ENCODE results near the gene PADI4. TPM values are rescaled to one million over a fixed set of nuclear protein-coding genes. Genes with fewer than 3 reads are reported as not detected.

PADI4 gene, protein sequence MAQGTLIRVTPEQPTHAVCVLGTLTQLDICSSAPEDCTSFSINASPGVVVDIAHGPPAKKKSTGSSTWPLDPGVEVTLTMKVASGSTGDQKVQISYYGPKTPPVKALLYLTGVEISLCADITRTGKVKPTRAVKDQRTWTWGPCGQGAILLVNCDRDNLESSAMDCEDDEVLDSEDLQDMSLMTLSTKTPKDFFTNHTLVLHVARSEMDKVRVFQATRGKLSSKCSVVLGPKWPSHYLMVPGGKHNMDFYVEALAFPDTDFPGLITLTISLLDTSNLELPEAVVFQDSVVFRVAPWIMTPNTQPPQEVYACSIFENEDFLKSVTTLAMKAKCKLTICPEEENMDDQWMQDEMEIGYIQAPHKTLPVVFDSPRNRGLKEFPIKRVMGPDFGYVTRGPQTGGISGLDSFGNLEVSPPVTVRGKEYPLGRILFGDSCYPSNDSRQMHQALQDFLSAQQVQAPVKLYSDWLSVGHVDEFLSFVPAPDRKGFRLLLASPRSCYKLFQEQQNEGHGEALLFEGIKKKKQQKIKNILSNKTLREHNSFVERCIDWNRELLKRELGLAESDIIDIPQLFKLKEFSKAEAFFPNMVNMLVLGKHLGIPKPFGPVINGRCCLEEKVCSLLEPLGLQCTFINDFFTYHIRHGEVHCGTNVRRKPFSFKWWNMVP
- not detected for total RNA-seq

DNA sequence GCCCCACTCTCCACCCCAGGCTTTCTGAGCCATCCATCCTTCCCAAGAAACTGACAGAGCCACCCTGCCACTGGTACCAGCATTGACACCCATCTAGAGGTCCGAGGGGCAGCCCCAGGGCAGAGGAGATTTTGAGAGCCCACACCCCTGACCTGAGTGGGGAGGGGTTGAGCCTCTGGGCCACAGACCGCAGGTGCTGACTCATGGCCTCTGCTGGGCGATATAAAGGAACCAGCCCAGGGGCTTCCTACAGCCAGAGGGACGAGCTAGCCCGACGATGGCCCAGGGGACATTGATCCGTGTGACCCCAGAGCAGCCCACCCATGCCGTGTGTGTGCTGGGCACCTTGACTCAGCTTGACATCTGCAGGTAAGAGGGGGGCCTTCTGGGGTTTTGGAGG lies at the start of gene PADI4:
Gene PADI4 (plus strand): TSS at position 252 of the 400 bp plus-strand sequence. CDS start 26 bp downstream, at position 278.
- no peak for DNase-seq

DNA sequence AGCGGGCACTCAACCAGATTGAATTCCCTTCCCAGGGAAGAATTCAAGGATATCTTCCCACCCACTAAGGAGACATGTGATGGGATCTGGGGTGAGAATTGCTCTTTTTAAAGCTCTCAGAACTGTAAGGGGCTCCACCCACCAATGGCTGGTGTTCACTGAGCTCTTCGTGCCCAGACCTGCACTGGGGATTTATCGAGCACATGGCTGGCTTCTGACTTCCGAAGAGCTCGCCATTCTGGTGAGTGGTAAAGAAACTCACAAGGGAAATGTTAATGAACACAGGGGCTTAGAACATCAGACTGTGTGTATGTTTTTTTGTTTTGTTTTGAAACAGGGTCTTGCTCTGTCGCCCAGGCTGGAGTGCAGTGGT lies 49.3 kb upstream of the PADI4 start:
- DNase-seq: no peak

DNA sequence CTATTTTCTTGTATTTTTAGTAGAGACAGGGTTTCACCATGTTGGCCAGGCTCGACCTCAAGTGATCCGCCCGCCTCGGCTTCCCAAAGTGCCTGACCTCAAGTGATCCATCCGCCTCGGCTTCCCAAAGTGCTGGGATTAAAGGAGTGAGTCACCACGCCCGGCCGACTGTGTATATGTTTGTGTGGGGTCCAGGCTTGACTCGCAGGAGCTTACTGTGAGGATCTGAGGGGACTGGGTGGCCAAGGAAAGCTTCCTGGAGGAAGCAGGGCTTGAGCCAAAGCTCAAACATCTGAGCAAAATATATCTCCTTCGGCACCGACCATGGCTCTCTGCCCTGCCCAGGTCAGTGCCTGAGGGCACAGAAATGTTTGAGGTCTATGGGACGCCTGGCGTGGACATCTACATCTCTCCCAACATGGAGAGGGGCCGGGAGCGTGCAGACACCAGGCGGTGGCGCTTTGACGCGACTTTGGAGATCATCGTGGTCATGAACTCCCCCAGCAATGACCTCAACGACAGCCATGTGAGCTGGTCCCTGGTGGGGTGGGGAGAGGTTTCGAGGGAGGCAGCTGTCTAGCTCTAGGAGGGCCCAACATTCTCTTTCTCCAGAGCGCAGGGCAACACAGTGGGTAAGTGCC lies 48.6 kb upstream of the PADI4 start:
- no peak for DNase-seq

DNA sequence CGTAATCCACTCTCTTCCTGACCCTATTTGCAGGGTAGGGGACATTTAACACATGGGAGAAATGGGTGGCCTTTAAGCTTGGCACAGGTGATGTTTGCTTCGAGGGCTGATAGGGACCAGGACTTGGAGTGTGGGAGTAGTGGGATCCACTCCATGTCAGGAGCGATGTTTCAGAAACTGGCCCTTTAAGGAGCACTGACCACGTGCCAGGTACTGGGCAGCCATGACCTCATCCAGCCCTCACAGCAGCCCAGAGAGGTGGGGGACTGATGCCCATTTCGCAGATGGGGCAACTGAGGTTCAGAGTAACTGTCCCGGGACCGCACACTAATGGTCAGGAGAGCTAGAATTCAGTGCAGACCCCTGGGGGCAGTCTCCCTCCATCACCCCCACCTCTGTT lies 47.7 kb upstream of the PADI4 start:
- DNase-seq: no peak

DNA sequence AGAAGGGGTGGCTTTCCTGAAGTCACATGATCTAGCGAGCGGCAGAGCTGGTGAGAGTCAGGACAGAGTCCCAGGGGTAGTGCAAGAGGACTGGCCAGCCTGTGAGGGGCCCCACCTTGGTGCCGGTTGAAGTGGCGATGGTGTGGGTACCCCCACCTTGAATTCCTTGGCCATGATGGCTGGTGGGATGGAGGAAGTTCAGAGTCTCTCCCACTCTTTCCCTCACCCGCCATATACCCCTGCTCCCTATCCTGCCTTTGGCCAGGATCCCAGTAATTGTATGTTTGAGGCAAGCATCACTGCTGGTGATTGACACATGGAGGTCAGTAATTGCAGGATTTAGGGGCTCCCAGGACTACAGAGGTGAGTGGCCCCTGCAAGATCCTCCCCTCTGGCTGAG lies 47.3 kb upstream of the PADI4 start:
- DNase-seq: no peak

DNA sequence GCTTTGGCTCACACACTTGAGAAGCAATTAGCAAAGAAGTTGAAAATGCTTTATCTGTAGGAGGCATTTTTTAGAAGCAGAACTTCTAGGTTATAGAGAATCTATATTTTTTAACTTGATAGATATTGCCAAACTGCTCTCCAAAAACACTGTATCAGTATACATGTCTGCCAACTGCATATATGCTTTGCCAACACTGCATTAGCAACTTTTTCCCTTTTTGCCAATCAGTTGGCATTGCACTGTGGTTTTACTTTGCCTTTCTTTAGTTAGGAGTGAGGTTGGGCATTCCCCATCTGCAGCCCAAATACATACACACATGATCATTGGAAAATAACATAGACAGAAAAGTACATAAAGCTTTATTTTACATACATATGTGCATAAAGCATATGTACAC lies 44.1 kb upstream of the PADI4 start:
- no peak for DNase-seq

DNA sequence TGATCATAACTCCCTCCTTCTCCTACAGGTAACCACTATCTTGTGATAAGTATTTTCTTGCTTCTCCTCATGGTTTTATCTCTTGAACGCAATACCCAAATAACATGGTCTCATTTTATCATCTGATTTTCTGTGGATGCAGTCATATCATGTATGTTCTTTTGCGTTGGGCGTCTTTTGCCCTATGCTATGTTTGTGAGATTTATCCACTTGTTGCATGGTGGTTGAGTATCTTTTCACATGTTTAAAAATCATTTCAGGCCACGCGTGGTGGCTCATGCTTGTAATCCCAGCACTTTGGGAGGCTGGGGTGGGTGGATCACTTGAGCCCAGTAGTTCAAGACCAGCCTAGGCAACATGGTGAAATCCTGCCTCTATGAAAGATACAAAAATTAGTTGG lies 43.5 kb upstream of the PADI4 start:
- DNase-seq: no peak

DNA sequence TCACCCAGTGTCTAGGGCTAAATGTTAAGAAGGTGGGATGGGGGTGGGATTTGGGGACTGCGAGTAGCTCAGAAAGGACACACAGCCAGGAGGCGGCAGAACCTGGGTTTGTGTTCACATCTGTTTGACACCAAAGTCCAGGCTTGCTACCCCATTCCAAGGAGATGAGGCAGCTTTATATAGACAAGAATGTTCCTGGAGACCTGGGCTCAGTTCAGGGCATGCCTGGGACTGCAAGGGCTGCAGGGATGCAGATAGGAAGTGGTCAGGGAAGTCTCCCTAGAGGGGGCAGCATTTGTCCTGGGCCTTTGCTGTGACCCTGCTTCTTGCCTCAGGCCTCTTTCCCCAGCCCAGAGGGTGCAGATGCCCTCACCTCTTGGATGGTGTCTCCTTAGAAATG lies 42.8 kb upstream of the PADI4 start:
- DNase-seq: no peak

DNA sequence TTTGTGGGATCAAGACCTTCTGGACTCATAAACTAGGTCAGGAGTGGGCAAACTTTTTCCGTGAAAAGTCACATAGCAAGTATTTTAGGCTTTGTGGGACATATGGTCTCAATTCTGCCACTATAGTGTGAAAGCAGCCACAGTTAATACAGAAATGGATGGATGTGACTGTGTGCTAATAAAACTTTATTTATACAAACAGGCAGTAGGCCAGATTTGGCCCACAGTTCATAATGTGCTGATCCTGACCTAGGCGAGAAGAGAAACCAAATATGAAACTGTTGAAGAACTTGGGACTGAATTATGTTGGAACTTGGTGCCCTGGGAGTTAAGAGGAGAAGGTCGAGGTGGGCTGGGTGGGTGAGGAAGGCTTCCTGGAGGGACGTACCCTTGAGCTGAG lies 42.0 kb upstream of the PADI4 start:
- no peak for DNase-seq

DNA sequence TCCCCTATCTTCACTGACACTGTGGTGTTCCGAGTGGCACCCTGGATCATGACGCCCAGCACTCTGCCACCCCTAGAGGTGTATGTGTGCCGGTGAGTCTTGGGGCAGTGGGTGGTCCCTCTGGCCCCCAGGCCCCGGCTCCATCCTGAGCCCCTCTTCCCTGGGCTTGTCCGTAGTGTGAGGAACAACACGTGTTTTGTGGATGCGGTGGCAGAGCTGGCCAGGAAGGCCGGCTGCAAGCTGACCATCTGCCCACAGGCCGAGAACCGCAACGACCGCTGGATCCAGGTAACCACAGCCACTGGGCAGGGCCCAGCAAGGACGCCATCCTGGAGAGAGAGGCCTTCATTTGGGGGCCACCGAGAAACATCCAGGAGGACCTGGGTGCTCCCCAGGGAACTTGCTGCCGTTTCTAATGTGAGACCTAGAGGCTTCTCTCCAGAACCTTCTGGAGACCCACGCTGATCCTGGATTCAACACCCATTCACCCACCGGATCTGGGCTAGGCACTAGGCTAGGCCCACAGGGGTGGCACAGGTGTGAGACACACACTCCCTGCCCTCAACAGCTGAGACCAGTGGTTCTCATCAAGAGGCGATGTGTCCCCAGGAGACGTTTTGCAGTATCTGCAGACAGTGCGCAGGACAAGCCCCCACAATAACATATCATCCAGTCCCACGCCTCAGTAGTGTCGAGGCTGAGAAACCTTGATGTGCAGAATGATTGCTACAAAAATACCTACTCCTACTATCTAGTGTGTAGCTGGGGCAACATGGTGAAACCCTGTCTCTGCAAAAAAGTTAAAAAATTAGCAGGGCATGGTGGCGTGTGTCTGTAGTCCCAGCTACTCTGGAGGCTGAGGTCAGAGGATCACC lies 36.9 kb upstream of the PADI4 start:
- no peak for DNase-seq

DNA sequence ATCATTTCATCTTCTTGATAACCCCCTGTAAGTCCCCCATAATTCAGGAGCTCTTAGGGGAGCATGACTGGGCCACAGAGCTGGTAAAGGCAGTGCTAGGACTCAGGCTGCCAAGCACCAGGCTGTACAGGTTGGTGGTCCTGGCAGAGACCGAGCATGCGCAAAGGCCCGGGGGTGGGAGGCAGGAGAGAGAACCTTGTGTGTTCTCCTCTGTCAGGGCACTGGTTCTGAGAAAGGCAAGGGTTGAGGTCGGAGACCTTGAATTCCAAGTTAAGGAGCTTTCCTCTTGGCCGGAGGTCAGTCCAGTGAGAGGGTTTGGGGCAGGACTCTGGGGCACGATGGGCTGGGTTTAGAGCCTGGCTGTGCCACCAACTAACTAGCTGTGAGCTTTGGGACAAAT lies 35.9 kb upstream of the PADI4 start:
- no peak for DNase-seq

DNA sequence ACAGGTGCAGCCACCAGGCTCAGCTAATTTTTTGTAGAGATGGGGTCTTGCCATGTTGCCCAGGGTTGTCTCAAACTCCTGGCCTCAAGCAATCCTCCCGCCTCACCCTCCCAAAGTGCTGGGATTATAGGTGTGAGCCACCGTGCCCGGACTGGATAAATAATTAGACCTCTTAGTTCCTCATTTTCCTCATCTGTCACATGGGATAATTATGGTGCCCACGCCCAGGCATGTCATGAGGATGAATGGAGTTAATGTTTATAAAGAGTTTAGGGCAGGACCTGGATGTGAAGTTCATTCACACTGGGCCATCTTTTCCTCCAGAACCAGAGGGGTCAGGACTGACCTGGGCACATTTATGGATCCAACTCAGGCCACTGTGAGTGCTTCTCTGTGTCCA lies 35.4 kb upstream of the PADI4 start:
- DNase-seq: no peak

DNA sequence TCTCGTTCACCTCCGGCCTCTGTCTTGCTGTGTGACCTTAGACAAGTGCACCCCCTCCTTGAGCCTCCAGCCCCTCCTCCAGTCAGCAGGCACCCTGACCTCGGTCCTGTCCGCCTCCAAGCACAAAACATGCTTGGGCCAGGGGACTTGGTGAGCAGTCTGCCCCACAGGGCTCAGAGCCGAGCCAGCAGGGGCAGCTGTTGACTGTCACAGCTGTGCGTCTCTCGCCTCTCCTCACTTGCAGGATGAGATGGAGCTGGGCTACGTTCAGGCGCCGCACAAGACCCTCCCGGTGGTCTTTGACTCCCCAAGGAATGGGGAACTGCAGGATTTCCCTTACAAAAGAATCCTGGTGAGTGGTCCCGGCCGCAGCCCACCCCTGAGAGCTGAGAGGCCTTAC lies 34.9 kb upstream of the PADI4 start:
- no peak for DNase-seq

DNA sequence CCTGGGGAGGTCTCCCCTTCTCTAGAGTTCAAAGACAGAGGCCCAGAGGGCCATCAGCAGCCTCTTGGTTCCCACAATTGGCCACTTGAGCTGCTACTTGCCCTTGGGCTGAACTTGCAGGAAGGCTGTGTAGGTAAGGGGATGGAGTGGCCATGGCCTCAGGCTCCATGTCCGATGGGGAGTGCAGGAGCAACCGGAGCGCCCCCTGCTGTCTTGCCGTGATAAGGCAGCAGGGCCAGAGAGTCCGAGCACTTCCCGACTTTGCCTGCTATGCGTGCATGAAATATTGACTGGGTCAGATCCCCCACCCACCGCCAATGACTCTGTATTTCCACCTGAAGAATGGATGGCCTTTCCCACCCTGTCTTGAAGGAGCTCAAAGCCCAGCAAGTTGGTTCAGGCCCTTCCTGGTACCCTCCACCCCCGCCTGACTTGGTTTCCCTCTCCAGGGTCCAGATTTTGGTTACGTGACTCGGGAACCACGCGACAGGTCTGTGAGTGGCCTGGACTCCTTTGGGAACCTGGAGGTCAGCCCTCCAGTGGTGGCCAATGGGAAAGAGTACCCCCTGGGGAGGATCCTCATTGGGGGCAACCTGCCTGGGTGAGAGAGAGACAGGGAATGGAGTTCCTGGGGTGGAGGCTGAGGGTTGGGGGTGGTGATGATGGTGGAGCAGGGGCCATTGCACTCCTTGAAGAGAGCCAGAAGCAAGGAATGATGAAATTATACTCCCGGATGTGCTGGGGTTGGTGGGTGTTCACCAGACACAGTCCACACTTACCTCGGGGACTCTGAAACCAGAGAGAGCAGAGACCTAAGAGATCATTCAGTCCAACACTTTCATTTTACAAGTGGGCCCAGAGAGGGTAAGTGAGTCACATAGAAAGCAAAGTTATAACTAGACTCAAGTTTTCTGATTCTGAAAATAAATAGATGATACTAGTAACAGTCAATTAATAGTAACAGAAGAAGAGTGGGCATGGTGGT lies 33.5 kb upstream of the PADI4 start:
- no peak for DNase-seq

DNA sequence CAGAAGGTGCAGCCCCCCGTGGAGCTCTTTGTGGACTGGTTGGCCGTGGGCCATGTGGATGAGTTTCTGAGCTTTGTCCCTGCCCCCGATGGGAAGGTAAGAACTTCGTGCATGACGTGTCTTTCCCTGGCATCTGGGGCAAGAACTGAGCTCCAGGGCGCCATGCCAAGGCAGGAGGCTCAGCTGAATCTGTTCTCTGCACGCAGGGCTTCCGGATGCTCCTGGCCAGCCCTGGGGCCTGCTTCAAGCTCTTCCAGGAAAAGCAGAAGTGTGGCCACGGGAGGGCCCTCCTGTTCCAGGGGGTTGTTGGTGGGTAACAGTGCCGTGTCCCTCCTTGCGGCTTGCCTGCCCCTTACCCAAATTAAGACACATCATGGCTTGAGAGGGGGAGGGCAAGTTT lies 31.4 kb upstream of the PADI4 start:
- no peak for DNase-seq

DNA sequence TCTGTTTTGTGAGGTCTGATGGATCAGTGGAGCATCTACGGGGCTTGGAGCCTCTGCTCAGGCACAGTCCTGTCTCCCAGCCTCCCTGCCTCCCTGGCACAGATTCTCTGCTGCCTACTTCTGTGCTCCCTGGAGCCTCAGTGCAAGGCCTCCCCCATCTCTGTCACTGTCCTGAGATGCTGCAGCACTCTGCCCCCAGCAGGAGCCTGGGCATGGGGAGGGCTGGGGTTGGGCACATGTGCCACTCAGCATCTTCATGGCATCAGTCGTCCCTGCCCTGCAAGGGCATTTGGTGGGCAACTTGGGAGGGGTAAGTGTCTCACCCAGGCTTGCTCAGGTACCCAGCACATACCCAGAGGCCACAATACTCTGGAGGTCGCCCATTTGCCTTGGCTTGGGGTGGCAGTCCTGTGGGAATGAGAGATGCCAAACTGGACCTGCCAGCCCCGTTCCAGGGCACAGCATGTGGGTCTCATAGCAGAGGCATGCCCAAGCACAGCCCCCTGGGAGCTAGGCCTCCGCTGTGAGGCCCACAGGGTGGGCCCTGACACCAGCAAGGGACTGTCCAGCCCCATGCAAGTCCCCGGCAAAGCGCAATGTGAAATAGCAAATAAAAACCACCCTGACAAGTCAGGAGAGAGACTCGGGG lies 30.4 kb upstream of the PADI4 start:
- no peak for DNase-seq

DNA sequence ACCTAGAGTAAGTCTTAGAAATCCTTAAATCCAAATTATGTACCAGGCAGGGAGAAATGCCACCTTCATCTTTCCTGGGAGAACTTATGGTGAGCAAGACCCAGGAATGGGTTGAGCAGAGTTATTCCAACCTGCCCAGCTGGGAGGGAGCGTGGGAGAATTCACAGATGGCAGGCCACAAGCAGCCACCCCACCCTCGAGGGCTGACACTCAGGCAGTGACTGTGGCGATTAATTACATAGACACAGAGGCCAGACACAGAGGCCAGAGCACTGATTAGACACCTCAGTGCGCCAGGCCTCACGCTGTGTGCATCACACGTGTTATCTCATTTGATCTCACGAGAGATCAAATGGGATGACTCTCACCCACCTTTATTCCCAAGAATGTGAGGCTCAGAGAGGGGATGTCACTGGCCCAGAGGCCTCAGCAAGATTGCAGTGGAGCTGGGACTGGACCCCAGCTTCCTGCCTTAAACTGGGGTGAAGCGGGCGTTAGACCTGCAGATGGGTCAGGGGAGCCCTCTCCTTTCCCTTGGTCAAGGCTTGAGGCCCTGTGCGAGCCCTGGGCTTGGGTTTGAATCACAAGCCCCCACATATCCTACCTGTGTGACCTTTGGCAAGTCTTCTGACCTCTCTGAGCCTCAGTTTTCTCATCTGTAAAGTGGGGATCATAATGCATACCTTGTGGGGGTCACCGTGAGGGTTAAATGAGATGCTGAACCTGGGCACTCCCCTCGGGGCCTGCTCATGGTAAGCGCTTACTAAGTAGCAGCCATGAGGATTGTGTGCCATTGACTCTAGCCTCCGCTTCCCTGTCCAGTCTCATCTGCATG lies 28.8 kb upstream of the PADI4 start:
- DNase-seq: no peak

DNA sequence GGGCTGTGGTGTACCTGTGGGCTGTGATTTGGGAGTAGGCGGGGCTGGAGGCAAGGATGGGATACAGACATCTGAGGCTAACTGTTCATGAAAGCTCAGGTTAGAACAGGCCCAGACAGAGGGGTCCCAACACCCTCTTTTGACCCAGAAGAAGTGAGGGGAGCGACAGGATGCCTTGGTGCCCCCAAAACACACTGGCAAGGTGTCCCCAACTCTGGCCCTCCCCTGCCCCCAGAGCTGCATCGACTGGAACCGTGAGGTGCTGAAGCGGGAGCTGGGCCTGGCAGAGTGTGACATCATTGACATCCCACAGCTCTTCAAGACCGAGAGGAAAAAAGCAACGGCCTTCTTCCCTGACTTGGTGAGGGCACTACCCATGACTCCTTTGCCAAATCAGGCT lies 27.6 kb upstream of the PADI4 start:
- DNase-seq: no peak

DNA sequence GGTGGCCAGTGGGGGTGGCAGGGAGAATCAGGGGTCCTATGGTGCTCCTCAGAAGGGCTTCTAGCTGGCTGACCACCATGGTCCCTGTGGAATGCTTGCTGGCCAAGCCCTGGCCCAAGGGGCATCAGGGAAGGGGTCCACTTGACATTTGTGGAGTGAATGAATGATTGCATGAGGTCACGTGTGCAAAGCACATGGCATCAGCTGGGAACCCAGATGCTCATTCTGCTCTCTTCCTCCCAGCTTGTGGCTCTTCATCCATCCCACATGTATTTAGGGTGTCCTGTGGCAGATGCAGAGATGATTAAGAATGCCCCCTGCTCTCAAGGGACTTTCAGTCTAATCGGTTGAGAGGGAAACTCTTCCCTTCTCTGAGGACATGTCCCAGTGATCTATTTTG lies 27.1 kb upstream of the PADI4 start:
- no peak for DNase-seq

DNA sequence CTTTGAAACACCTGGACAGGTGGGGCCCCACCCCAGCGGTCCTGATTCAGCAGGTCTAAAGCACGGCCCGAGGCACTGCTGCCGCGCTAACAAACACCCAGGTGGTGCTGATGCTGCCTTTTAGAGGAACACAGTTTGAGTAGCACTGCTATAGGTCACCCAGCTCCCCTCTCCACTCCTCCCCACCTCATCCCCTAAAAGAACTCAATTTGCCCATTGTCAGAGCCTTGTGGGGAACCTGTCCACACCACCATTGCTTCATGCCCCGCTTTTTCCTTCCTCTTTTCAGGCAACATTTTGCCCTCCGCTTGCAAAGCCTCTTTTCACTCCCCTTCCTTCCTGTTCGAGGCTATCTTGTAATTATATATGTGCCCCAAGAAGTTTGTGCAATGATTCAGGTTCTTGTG lies 26.2 kb upstream of the PADI4 start:
- no peak for DNase-seq
